GM18861 (cell line): ENCODE measurements around the gene TRIM29.

ENCODE experiments used
- ATAC-seq: cut with Tn5 transposase; IDR thresholded peaks from one replicate; pipeline ENCODE4 v1.9.1; 2021; ENCODE audit not compliant: unreplicated experiment

The TRIM29 gene

DNA sequence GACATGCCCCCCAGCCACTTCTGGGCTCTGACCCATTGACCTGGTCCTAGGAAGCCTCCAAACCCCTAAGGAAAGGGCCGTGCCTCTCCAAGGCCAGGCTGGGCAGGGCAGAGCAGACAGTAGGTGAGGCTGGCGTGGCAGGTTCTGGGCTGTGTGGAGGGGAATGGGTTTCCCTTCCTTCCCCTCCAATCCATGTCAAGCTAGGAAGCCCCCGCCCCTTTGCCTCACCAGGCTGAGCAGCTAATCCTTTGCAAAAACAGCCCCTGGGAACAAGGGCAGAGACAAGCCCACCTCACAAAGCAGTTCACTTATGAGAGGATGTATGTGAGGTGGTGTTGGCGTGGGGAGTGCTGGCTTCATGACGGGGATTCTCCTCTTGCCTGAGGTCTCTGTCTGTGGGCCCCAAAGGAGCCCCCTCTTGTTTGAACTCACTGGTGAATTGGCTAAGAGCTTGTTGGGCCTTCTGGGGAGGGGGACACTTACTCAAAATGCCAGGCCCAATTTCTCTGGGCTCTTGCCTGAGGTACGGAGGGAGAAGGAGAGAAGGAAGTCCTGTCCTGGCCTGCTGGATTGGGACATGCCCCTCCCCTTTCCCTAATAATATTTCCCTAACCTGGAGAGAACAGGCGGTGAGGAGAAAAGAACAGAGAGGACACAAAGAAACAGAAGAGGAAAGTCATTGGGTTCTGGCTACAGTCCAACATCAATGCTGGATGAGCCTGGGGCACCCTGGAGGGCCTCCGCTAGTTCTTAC is 1.6 kb upstream of the TRIM29 start:
- ATAC-seq, result no peak

DNA sequence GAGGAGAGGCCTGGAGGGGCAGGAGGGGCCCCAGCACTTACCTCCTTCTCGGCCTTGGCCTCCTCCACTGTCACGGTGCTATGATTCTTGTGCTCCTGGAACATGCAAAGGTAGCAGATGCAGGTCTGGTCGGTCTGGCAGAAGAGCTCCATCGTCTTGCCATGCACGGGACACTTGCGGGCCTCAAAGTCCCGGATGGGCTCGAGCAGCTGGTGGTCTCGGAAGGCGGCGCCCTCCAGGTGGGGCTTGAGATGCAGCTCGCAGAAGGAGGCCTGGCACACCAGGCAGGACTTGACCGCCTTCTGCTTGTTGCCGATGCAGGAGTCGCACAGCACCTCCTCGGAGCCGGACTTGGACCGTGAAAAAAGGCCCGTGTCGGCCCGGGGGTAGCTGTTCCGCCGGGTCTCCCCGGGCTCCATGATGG is 714 bp downstream of the TRIM29 start:
- ATAC-seq, result no peak

DNA sequence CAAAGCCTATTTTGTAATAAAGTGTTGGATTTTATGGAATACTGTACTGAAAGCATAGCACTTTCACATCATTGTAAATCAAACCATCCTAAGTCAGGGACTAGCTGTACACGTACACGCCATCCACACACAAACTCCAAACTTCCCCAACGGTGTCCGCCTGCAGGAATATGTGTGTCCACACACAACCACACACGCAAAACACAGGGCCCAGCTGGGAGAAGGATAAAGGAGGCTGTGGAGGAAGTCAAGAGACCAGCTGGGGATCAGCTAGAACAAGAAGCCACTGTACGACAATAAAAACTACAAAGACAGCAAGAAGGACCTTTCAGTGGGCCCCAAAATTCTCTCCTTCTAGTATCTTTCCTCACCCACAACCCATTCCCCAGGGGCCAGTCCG is 1.6 kb downstream of the TRIM29 start:
- ATAC-seq, result no peak

DNA sequence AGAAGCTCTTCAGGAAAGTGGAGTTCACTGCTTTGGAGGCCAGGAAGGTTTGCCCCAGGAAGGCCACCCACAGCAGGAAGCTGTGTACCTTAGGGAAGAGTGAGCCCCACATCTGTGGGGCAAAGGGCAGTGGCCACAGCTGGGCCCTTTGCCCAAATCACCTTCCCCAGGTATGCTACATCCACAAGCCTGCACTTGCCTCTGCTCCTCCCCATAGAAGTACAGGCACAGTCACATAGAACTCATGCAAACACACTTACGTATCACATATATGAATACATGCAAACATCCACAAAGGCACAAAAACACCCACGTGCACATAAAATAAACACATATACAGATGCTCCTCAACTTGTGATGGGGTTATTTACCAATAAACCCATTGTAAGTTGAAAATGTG is 2.1 kb downstream of the TRIM29 start:
- no peak for ATAC-seq

GRCh38 chr11:120134931-120135228 is 3.0 kb downstream of the TRIM29 start:
- ATAC-seq, result no peak

GRCh38 chr11:120134106-120134930 is 3.6 kb downstream of the TRIM29 start:
- no peak for ATAC-seq

GRCh38 chr11:120133216-120134105 is 4.5 kb downstream of the TRIM29 start:
- ATAC-seq, result no peak

DNA sequence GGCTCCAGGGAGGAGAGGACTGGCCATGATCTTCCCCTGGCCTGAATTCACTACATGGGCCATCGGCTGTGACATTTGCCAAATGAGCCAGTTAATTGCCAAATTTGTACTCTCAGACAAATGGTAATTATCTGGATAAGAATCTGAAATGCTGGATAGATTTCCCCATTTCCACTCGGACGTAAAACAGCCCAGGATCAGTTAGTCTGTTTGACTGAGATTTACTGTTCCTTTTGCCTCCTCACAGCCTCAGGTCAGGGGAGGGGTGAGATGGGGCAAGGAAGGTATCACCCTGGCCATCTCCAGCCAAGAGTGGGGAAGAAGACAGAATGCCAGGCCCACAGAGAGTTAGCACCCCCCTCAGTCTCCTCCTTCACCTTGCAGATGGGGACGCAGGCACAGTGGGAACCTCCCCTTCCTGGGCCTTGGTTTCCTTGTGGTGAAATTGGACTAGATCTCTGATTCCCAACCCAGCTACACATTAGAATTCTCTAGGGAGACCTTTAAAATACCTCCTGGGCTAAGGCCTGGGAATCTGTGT is 5.2 kb downstream of the TRIM29 start:
- no peak for ATAC-seq

DNA sequence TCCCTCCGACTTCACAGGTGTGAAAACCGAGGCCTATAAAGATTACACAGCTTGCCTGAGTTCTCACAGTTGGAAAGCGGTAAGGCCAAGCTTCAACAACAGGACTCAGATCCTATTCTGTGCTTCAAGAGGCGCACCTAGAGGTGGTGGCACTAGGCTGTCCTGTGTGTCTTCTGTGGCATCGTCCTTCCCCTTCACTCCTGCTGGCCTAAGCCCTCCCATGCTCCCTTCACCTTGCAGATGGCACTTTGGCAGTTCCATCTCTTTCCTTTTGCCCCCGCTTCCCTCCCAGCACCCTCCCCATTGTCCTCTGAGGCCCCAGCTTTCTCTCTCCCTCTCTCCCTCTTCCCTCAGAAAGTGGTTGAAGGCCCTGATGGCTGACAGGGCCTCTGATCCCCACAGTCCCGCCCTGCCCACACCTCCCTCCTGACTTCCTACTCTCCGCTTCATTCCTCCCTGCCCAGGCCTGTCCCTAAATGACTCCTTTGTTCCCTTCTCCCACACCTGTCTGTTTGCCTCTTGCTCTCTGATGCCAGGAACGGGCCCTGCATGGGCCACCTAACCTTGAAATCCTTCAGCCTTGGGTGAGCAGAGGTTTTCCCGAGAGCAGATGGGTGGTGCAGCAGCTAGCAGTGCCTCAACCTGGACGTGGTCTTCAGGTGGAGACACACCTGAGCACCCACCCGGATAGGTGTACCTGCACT is 5.8 kb downstream of the TRIM29 start:
- no peak for ATAC-seq

DNA sequence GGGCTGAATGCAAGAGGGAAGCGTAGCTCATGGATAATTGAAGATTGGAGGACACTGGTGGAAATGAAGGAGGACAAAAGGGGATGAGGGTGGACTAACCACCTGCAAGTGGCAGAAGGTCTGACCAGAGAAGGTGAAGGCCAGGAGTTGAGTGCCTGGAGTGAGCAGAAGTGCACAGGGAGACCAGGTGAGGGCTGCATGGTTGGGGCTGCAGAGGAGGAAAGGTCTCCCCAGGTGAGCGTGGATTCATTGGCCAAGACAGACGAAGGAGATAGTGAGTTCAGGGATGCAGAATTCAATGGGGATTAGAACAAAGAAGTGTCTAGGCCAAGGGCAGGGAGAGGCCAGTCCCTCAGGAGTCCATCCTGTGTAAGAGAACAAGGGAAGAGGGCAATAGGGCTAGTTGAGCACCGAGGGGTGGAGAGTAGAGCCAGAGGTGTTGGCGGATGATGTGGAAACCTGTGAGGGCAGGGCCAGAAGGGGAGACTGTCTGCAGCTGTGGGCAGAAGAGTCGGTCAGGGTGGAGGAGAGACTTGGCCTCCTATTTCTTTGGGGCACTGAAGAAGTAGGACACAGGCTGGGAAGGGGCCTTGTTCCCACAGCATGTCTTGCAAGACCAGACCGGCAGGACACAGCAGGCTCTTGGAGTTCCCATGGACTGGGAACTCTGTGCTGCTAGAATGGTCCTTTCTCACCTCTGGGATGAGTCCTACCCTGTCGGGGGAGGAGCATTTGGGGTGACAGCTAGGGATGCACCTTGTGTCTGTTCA is 6.7 kb downstream of the TRIM29 start:
- no peak for ATAC-seq

GRCh38 chr11:120130176-120130980 is 7.5 kb downstream of the TRIM29 start:
- ATAC-seq, result no peak

GRCh38 chr11:120129570-120129969 is 8.3 kb downstream of the TRIM29 start:
- ATAC-seq, result no peak

- ATAC-seq, result no peak
Observed at GRCh38 chr11:120128392-120129119, 9.4 kb downstream of the TRIM29 start.

DNA sequence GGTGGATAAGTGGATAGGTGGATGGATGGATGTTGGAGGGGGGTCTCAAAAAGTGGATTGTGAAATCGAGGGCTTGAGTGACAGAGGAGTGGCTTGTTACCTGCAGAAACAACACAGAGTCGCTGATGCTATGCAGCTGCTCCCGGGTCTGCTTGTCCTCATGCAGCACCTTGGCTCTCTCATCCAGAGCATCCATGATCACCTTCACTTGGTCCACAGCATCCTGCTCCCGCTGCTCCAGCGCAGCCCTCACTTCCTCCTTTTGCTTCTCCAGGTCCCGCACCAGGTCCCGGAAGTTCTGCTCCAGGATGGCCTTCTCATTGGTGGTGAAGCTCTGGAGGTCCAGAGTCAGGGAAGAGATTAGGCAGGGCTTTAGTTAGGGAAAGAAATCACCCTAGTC is 10.7 kb downstream of the TRIM29 start:
- ATAC-seq, result no peak

DNA sequence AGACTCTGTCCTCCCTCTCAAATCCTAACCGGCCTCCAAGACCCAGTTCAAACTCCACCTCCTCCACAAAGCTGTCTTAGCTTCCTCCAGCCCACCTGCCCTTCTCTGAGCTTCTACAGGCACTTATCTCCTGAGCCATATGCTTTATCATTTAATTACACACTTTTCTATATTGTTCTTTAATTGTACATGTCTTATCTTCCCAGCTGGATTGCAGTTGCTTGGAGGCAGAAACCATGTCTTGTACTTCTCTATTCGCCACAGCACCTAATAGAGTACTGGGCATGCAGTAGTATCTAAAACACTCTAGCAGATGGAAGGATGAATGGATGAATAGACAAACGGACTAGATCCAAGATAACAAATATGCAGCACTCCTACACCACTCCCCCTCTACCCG is 11.3 kb downstream of the TRIM29 start:
- ATAC-seq, result no peak

DNA sequence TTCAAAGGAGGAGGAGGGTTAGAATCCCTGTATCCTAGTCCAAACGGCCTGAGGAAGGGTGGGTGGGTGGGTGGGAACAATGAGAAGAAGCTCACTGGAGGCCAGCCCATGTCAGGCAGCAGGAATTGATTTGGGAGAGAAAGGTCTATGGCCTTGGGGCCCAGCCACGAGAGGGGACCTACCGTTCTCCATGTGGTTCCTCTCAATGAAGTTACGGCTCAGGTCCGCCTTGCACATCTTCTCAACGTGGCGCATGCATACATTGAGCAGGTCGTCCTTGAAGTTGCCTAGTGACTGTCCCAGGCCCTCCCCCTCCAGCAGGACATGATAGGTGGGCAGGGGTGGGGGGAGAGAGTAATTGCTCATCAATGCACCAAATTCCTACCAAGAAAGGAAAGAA is 12.4 kb downstream of the TRIM29 start:
- ATAC-seq, result no peak

DNA sequence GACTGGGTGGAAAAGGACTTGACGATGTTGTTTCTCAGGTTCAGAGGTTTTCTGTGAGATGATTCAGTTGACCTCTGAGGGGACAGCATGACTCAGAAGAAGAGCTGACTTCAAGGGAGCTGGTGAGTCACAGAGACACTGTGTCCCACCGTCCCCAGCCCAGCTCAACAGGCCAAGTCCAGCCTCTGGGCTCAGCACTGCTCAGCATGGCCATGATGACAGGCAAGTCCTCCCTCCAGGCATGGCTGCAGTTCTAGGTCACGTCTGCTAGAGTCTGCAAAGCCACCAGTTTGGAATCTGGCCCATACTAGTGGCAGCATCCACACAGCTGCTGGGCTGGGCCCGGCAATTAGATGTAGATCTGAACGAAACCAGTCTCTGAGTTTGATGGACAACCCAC is 12.9 kb downstream of the TRIM29 start:
- no peak for ATAC-seq

DNA sequence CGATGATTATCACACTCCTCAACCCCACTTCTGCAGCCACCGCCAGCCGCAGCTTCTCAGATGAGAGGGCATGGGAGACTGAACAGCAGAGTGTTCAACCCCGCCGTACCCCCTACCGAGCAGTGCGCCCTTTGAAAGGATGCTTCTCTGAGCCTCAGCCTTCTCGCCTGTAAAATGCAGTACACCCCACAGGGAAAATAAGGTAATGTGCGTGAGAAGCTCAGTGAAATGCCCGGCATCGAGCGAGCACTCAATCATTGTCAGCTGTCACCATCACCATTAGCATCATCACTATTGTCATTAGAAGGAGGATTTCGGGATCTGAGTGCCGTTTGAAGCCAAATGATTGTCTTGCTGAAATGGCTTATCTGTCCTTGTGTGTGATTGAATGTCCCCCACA is 13.6 kb downstream of the TRIM29 start:
- no peak for ATAC-seq
